Loucy (cell line): ENCODE measurements around the gene PTPRK.

ENCODE experiments used
- CTCF ChIP-seq: fragments of 200-600 bp; sonication (generic); conservative IDR thresholded peaks from 2 replicates; pipeline ENCODE4 v1.5.1; 2014; ENCODE audit warnings: mild to moderate bottlenecking, antibody characterized with exemption, low read length
- EZH2phosphoT487 ChIP-seq: fragments of 200-600 bp; IDR thresholded peaks from 2 replicates; pipeline ENCODE4 v1.6.1; 2018; ENCODE audit warnings: antibody characterized with exemption, mild to moderate bottlenecking, moderate library complexity, borderline replicate concordance

DNA sequence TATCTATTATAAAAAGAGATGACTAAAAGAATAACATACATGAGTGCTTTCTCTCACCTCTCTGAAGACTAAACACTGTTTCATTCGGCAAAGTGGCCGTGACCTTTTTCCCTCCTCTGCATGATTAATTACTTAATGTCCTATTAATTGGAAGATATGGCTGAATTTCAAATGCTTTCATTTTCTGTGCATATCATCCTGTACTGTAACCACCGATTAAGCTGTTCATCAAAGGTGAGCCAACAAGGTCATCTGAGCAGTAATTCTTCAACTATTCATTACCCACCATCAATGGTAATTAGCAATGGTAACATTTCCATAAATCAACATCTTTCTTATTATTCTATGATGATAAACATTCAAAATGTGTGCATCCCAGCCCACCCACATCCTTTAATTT, 125.2 kb downstream of the PTPRK start:
- TF ChIP-seq CTCF, result no peak
- no peak for TF ChIP-seq EZH2phosphoT487
